ENCODE data around the gene KIF1B. TPM values are rescaled to one million over a fixed set of nuclear protein-coding genes. Genes with fewer than 3 reads are reported as not detected.

The KIF1B gene
- total RNA-seq, 1 experiment from 2014 or later, result 70.1 TPM

DNA sequence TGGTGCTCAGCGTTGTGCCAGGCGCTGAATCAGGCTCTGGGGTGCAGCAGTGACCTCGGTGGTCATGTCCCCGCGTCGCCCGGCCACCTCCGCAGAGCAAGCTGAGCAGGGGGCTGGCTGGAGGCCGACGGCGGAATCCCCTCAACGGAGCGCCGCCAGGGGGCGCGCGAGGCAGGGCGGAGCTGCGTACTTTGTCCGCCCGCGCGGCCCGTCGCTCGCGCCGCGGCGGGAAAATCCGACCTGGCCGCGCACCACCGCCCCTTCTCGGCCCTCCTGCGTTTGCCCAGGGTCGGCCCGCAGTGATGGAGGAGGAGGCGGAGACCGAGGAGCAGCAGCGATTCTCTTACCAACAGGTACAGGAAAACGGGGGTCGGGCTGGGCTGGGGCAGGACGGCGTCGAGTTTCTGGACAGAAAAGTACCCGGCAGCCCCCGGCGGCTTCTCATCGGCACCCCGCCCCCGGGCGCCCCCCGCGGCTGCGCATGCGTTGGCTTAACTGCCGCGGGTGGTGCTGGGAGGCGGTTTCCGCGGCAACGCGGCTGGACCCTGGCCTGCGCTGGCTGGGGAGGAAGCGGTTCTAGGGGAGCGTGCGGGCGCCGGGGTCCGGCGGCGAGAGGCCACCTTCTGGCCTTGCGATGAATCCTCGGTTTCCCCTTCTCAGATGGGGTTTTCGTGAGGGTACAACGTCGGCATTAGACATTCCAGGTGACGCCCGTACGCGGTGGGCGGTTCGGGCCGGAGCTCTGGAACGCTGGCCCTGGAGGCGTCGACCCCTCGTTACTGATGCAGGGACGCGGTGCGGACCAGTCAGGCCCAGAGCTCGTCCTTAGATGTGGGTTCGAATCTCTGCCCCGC lies 220.1 kb downstream of the KIF1B start, which contains the start of gene CENPS (continued):
- TF ChIP-seq, protein P1, sequence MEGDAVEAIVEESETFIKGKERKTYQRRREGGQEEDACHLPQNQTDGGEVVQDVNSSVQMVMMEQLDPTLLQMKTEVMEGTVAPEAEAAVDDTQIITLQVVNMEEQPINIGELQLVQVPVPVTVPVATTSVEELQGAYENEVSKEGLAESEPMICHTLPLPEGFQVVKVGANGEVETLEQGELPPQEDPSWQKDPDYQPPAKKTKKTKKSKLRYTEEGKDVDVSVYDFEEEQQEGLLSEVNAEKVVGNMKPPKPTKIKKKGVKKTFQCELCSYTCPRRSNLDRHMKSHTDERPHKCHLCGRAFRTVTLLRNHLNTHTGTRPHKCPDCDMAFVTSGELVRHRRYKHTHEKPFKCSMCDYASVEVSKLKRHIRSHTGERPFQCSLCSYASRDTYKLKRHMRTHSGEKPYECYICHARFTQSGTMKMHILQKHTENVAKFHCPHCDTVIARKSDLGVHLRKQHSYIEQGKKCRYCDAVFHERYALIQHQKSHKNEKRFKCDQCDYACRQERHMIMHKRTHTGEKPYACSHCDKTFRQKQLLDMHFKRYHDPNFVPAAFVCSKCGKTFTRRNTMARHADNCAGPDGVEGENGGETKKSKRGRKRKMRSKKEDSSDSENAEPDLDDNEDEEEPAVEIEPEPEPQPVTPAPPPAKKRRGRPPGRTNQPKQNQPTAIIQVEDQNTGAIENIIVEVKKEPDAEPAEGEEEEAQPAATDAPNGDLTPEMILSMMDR (IDR thresholded peaks at IDR 0.05), result peak; percentile 93
- TF ChIP-seq, protein P2, sequence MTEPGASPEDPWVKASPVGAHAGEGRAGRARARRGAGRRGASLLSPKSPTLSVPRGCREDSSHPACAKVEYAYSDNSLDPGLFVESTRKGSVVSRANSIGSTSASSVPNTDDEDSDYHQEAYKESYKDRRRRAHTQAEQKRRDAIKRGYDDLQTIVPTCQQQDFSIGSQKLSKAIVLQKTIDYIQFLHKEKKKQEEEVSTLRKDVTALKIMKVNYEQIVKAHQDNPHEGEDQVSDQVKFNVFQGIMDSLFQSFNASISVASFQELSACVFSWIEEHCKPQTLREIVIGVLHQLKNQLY (CRISPR knock-in tag; IDR thresholded peaks at IDR 0.05), result no peak
- 0 out of 2 replicates have a peak, but pooled peaks have one; percentile 17 for TF ChIP-seq ZNF263 (CRISPR knock-in tag; IDR thresholded peaks at IDR 0.05; ENCODE audit: low read depth)
- TF ChIP-seq, protein P3, sequence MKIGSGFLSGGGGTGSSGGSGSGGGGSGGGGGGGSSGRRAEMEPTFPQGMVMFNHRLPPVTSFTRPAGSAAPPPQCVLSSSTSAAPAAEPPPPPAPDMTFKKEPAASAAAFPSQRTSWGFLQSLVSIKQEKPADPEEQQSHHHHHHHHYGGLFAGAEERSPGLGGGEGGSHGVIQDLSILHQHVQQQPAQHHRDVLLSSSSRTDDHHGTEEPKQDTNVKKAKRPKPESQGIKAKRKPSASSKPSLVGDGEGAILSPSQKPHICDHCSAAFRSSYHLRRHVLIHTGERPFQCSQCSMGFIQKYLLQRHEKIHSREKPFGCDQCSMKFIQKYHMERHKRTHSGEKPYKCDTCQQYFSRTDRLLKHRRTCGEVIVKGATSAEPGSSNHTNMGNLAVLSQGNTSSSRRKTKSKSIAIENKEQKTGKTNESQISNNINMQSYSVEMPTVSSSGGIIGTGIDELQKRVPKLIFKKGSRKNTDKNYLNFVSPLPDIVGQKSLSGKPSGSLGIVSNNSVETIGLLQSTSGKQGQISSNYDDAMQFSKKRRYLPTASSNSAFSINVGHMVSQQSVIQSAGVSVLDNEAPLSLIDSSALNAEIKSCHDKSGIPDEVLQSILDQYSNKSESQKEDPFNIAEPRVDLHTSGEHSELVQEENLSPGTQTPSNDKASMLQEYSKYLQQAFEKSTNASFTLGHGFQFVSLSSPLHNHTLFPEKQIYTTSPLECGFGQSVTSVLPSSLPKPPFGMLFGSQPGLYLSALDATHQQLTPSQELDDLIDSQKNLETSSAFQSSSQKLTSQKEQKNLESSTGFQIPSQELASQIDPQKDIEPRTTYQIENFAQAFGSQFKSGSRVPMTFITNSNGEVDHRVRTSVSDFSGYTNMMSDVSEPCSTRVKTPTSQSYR (CRISPR knock-in tag; IDR thresholded peaks at IDR 0.05), result peak; percentile 12; the same call in 1 of the 2 replicates
- no peak for TF ChIP-seq TP53 (CRISPR knock-in tag; IDR thresholded peaks at IDR 0.05)
- TF ChIP-seq MYBL2 (CRISPR knock-in tag; IDR thresholded peaks at IDR 0.05), result peak; percentile 91
- TF ChIP-seq, protein P4, sequence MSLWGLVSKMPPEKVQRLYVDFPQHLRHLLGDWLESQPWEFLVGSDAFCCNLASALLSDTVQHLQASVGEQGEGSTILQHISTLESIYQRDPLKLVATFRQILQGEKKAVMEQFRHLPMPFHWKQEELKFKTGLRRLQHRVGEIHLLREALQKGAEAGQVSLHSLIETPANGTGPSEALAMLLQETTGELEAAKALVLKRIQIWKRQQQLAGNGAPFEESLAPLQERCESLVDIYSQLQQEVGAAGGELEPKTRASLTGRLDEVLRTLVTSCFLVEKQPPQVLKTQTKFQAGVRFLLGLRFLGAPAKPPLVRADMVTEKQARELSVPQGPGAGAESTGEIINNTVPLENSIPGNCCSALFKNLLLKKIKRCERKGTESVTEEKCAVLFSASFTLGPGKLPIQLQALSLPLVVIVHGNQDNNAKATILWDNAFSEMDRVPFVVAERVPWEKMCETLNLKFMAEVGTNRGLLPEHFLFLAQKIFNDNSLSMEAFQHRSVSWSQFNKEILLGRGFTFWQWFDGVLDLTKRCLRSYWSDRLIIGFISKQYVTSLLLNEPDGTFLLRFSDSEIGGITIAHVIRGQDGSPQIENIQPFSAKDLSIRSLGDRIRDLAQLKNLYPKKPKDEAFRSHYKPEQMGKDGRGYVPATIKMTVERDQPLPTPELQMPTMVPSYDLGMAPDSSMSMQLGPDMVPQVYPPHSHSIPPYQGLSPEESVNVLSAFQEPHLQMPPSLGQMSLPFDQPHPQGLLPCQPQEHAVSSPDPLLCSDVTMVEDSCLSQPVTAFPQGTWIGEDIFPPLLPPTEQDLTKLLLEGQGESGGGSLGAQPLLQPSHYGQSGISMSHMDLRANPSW (CRISPR knock-in tag; conservative IDR thresholded peaks at IDR 0.05; ENCODE audit: low read depth), result no peak
- TF ChIP-seq RORB (CRISPR knock-in tag; IDR thresholded peaks at IDR 0.05), result no peak
- no peak for TF ChIP-seq ZNF671 (CRISPR knock-in tag; IDR thresholded peaks at IDR 0.05)
- TF ChIP-seq, protein P5, sequence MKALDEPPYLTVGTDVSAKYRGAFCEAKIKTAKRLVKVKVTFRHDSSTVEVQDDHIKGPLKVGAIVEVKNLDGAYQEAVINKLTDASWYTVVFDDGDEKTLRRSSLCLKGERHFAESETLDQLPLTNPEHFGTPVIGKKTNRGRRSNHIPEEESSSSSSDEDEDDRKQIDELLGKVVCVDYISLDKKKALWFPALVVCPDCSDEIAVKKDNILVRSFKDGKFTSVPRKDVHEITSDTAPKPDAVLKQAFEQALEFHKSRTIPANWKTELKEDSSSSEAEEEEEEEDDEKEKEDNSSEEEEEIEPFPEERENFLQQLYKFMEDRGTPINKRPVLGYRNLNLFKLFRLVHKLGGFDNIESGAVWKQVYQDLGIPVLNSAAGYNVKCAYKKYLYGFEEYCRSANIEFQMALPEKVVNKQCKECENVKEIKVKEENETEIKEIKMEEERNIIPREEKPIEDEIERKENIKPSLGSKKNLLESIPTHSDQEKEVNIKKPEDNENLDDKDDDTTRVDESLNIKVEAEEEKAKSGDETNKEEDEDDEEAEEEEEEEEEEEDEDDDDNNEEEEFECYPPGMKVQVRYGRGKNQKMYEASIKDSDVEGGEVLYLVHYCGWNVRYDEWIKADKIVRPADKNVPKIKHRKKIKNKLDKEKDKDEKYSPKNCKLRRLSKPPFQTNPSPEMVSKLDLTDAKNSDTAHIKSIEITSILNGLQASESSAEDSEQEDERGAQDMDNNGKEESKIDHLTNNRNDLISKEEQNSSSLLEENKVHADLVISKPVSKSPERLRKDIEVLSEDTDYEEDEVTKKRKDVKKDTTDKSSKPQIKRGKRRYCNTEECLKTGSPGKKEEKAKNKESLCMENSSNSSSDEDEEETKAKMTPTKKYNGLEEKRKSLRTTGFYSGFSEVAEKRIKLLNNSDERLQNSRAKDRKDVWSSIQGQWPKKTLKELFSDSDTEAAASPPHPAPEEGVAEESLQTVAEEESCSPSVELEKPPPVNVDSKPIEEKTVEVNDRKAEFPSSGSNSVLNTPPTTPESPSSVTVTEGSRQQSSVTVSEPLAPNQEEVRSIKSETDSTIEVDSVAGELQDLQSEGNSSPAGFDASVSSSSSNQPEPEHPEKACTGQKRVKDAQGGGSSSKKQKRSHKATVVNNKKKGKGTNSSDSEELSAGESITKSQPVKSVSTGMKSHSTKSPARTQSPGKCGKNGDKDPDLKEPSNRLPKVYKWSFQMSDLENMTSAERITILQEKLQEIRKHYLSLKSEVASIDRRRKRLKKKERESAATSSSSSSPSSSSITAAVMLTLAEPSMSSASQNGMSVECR (CRISPR knock-in tag; IDR thresholded peaks at IDR 0.05; ENCODE audit: borderline replicate concordance), result no peak; the same call in 1 of the 2 replicates

Small RNA genes lying within 50 kb of the gene (microRNA-seq; reads per million reads assigned to microRNA genes)
- gene MIR1273D (ENCODE audit: borderline number of aligned reads), result not detected

Other genes starting within 250 kb of the KIF1B start
- gene RBP7, start 213.3 kb upstream of the KIF1B start, total RNA-seq (2021), result 3.2 to 4.9 TPM (median 4.3 TPM) in 3 replicates
- gene UBE4B, start 177.6 kb upstream of the KIF1B start, total RNA-seq (2021), result 78.0 to 80.8 TPM (median 79.6 TPM) in 3 replicates
- gene PGD, start 188.5 kb downstream of the KIF1B start, total RNA-seq (2021), result 270 to 278 TPM (median 272 TPM) in 3 replicates
- gene CENPS, start 219.9 kb downstream of the KIF1B start, total RNA-seq (2021), result 13.7 to 17.0 TPM (median 13.8 TPM) in 3 replicates
- 0.48 to 0.66 TPM (median 0.48 TPM) in 3 replicates for gene CORT, start 239.5 kb downstream of the KIF1B start, total RNA-seq (2021)